Large intestine (tissue), 3 donors: ENCODE data around the gene SMIM11. TPM values are rescaled to one million over a fixed set of nuclear protein-coding genes. Genes with fewer than 3 reads are reported as not detected.
A peak's percentile ranks its signal among the peaks of the same experiment; 100 is the strongest.
"Not testable (repeated sequence)": the region's sequence is repeated elsewhere in the genome, so short reads cannot be mapped to it uniquely, and the experiment has no call there.

ENCODE experiments used
- DNase-seq, 2 donors: peaks; one replicate each; pipeline versions ENCODE4 v3.0.0 to v3.0.0-alpha.2; 2013
- H3K27ac ChIP-seq: one replicate; pipeline ENCODE4 v1.5.1; 2013; ENCODE audit warnings: low read length
- H3K27me3 ChIP-seq: 2 replicates; pipeline ENCODE4 v1.6.1; 2013; ENCODE audit warnings: low read length; ENCODE audit not compliant: control insufficient read depth, insufficient read depth
- H3K36me3 ChIP-seq: 2 replicates; pipeline ENCODE4 v1.6.1; 2013; ENCODE audit warnings: low read length; ENCODE audit not compliant: control insufficient read depth, insufficient read depth
- H3K4me1 ChIP-seq: one replicate; pipeline ENCODE4 v1.6.1; 2013; ENCODE audit warnings: low read length; ENCODE audit not compliant: control insufficient read depth, insufficient read depth
- H3K4me3 ChIP-seq: one replicate; pipeline ENCODE4 v1.5.1; 2013; ENCODE audit warnings: low read length
- H3K9me3 ChIP-seq: one replicate; pipeline ENCODE4 v1.6.1; 2013; ENCODE audit warnings: mild to moderate bottlenecking, low read depth, low read length, moderate library complexity; ENCODE audit not compliant: control insufficient read depth
- WGBS: methylation state at CpG from one replicate; pipeline ENCODE4 v1.1.5; 2013; ENCODE audit warnings: low lambda C conversion rate; ENCODE audit not compliant: insufficient coverage; 5-methylcytosine and 5-hydroxymethylcytosine counted together
- polyA plus RNA-seq: library from polyadenylated mRNA; unstranded; fragments of 120-200 nt; gene quantifications from one replicate; pipeline ENCODE4 v1.2.1, GENCODE V29; 2013

The SMIM11 gene
- polyA plus RNA-seq, 1 donor: 11.8 TPM

DNA sequence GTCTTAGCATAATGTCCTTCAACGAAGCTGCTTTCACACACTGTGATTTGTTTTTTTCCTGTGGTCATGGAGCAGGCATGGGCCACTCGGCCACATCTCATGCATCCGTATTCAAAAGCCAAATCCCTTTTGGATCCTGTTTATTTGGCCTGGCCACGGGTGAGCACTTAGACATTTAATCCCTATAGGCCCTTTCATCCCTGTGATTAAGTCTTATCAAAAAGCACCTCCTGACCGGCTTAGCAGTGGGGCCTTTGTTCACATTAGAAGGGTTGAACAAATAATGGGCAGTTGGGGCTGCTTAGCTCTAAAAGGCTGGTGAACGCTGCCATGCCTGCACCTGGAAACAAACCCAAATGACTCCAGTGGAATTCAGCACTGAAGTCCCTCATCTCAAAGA lies 9.5 kb upstream of the SMIM11 start:
- H3K27ac ChIP-seq: no peak overlapping the region
- no peaks in the 10 kb centered on the region for H3K36me3 ChIP-seq
- H3K9me3 ChIP-seq: no peaks in the 10 kb centered on the region
- WGBS: no CpG with 5 or more reads among the region's 6 CpGs
- peaks cover 4% of the 10 kb centered on the region for H3K27me3 ChIP-seq
- H3K4me3 ChIP-seq: no peak overlapping the region
- no peaks in the 10 kb centered on the region for H3K4me1 ChIP-seq
- DNase-seq: no peak

DNA sequence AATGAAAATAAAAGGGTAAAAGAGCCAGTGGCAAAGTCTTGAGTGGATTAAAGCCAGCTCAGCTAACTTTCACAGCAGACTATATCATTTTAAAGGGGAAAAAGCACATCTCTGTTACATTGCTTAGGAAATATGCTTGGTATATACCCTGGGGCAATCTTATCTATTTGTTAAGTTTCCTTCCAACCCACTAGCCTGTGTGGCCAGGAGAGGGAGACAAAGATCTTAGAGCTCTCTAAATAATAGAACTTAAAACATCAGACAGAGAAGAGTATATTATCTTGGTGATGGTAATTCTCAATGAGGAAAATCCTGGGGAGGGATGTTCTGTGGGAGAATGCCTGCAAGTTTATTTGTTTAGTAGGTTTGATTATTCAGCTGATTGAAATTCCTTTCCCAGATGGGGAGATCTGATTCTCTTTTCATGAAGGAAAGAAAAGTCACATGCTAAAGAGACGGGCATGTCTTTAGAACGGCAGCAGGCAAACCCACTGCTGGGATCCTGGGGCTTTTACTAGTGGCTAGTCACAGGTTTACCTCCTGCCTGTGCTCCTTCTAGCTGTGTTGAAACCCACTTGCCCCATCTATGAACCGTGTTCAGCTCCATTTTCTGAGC lies 7.9 kb upstream of the SMIM11 start:
- Histone ChIP-seq H3K27me3 (no peaks in the 10 kb centered on the region), H3K4me1 (no peaks in the 10 kb centered on the region), H3K4me3 (no peak overlapping the region), H3K36me3 (no peaks in the 10 kb centered on the region), H3K27ac (no peak overlapping the region), H3K9me3 (no peaks in the 10 kb centered on the region)
- no CpG with 5 or more reads among the region's 3 CpGs for WGBS
- DNase-seq: peak; percentile 36 to 53

DNA sequence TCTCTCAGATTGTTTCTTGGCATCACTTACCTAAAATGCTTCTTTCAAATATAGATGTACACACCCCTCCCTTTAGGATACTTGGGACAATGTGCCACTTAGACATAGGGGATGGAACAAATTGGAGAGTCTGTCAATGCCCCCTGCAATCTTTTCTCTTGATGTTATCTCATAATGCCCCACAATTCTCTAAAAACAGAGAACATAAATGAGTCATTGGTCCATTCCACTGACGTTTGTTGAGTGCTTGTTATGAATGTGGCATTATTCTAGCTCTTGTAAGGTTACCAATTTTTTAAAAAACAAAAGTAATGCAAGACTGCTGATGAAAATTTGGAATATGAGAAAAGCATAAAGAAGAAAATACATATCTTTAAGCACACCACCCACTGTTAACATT lies 5.6 kb upstream of the SMIM11 start:
- H3K27me3 ChIP-seq: no peaks in the 10 kb centered on the region
- no peaks in the 10 kb centered on the region for H3K4me1 ChIP-seq
- DNase-seq: no peak
- whole genome bisulfite sequencing: 40% methylated on average over 1 of the region's 1 CpG
- H3K9me3 ChIP-seq: no peaks in the 10 kb centered on the region
- no peaks in the 10 kb centered on the region for H3K36me3 ChIP-seq
- H3K27ac ChIP-seq: no peak overlapping the region
- H3K4me3 ChIP-seq: no peak overlapping the region

DNA sequence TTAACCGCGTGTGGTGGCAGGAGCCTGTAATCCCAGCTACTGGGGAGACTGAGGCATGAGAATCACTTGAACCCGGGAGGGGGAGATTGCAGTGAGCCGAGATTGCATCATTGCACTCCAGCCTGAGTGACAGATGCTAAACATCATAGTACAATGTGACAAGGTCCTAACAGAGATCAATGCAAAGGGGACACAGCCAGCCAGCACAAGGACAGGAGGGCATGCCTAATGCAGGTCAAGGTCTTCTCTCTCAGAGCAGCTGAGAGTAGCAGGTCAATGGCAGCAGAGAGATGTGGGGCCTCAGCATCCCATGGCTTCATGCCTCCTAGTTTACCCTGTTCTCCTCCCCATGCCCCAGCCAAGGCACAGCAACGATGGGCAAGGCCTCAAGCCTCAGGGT lies 3.0 kb upstream of the SMIM11 start:
- H3K27ac ChIP-seq: no peak overlapping the region
- no peak for DNase-seq
- no peaks in the 10 kb centered on the region for H3K4me1 ChIP-seq
- H3K36me3 ChIP-seq: no peaks in the 10 kb centered on the region
- H3K4me3 ChIP-seq: no peak overlapping the region
- H3K27me3 ChIP-seq: no peaks in the 10 kb centered on the region
- WGBS: no CpG with 5 or more reads among the region's 5 CpGs
- no peaks in the 10 kb centered on the region for H3K9me3 ChIP-seq

DNA sequence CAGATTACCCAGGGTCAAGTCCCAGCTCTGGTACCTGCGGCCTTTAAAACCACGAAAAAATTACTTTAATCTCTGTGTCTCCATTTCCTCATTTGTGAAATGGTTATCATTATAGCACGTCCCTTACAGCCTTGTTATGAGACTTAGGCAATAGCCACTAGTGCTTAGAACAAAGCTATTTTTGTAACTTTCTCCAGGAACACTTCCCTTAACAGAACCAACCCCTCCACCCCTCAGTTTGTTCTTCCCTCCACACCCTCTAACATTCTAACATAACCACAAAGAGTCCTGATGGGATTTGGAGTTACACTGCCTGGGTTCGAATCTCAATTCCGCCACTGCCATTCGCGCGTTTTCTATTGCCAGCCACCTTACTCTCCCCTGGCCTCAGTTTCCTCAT lies 845 bp upstream of the SMIM11 start:
- not testable (repeated sequence) for H3K9me3 ChIP-seq, H3K27me3 ChIP-seq, H3K4me3 ChIP-seq, H3K36me3 ChIP-seq, DNase-seq, H3K4me1 ChIP-seq, H3K27ac ChIP-seq
- WGBS: no CpG with 5 or more reads among the region's 8 CpGs

DNA sequence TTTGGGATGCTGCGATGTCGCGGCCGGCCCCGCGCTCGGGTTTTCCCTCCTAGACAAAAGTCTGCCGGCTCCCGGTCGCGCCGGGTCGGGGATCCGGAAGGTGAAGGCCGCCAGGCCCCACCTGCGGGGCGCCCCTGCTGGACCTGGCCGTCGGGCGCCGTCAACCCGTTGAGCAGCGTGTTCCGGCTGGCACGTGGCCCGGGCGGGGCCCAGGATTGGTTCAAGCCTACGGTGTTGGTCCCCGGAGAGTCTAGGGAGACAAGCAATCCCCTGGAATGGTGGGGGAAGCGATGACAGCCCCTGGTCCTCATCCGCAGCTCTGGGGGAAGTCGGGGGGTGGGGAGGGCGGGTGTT lies 289 bp downstream of the SMIM11 start:
- H3K27me3 ChIP-seq, H3K4me3 ChIP-seq, H3K36me3 ChIP-seq, DNase-seq, H3K4me1 ChIP-seq, H3K9me3 ChIP-seq, H3K27ac ChIP-seq: not testable (repeated sequence)
- WGBS: no CpG with 5 or more reads among the region's 33 CpGs

DNA sequence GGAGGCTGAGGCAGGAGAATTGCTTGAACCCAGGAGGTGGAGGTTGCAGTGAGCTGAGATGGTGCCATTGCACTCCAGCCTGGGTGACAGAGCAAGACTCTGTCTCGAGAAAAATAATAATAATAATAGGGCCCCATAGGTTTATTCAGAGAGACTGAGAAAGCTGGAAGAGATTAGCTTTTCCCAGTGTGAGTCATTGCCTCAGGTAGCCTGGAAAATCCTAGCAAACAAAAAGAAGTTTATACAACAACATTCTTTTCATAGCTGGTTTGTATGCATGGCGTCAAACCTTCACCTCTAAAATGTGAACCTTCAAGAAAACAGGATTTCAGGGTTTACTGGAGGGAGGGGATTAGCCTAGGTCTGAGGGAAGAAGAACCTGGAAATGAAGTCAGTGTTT lies 7.8 kb downstream of the SMIM11 start:
- not testable (repeated sequence) for H3K4me3 ChIP-seq, H3K27me3 ChIP-seq, H3K36me3 ChIP-seq, DNase-seq, H3K27ac ChIP-seq, H3K4me1 ChIP-seq, H3K9me3 ChIP-seq
- WGBS: no CpG with 5 or more reads among the region's 2 CpGs

DNA sequence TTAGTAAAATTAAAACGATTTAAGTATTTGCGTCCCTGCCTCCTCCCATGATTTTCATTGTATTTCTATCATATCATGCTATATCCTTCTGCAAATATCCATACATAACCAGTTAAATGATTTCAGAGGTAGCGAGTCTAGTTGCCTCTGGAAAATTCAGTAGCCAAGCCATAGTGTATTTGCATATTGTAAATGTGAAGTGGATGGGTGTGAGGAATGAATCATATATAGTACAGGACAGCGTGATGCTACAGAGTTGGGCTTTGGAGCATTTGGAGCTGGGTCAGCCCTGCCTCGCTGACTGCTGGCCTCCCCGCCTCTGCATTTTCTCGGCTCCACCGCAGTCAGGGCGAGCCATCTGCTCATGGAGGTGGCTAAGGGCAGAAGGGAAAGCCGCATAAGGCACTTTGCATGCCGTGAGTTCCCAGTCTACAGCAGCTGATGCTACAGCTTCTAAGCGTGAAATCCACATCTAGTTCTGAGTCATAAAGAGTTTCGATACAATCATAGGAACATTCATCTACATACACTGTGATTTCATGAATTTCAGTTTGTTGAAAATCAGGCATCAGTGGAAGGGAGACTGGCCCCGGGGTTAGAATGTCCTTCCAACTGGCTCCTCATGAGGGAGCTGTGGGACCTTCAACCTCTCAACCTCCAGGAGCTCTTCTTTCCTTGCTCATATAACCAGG lies 8.6 kb downstream of the SMIM11 start:
- WGBS: no CpG with 5 or more reads among the region's 14 CpGs
- DNase-seq: not testable (repeated sequence)

DNA sequence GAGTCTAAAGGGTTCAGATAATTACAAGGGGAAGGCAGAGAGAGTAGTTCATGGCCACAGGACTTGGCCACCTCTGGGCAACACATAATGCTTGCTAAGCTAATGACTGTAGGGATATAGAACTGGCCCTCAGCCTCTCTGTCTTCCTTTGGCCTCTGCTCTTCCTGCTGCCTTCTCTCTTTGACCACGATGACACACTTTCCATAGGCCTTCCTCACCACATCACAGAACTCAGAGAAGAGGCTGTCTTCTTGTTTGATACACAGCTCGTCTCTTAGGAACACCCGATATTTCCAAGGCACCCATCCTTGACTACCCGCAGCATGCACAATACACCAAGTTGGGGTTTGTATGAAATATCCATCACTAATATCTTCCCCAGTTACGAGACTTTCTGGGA lies 25.2 kb downstream of the SMIM11 start:
- not testable (repeated sequence) for H3K27ac ChIP-seq, H3K9me3 ChIP-seq, H3K4me1 ChIP-seq, H3K27me3 ChIP-seq, DNase-seq, H3K36me3 ChIP-seq, H3K4me3 ChIP-seq
- WGBS: no CpG with 5 or more reads among the region's 5 CpGs

More for the DNA sequence above, 8.6 kb downstream of the SMIM11 start:
- not testable (repeated sequence) for H3K27me3 ChIP-seq, H3K4me1 ChIP-seq, H3K36me3 ChIP-seq, H3K9me3 ChIP-seq, H3K27ac ChIP-seq, H3K4me3 ChIP-seq

DNA sequence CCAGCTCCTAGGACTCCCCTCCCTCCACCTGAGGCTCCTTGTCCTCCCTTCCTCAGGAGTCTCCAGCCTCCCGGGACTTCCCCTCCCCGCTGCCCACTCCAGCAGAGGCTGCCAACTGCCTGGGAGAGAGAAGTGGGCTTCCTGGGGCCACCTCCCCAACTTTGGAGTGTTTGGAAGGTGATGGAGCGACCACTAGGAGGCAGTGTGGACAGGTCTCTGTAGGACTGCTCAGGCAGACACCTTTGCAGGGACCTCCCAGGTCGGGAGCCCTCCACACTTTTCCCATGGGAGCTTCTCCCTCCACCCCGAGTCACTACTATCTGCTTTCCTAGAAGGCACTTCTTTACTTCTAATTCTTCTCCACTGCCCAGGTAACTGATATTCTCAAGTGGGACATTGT lies 29.4 kb downstream of the SMIM11 start:
- H3K4me1 ChIP-seq, H3K4me3 ChIP-seq, H3K9me3 ChIP-seq, H3K36me3 ChIP-seq, H3K27ac ChIP-seq, H3K27me3 ChIP-seq, DNase-seq: not testable (repeated sequence)
- WGBS: no CpG with 5 or more reads among the region's 5 CpGs

DNA sequence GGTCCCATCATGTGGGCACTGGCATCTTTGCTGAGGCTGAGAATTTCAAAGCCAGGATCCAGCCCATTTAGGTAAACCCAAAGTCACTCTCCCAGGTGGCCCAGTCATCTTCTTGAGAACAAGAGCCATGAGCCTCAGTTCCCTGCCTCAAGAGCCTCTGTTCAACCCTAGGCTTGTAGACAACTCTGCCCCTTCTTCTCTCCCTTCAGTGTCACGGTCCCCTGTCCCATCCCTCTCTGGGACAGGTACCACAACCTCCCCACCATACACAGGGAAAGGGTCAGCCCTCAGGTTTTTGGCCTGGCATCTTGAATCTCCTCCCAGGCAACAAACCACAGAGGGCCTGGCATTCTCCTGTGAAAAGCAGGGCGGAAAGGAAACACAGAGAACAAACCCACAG lies 30.4 kb downstream of the SMIM11 start:
- H3K36me3 ChIP-seq, H3K4me3 ChIP-seq, H3K27ac ChIP-seq, H3K27me3 ChIP-seq, DNase-seq, H3K4me1 ChIP-seq, H3K9me3 ChIP-seq: not testable (repeated sequence)
- WGBS: no CpG with 5 or more reads among the region's 2 CpGs
